Amniotic epithelial cell (primary cell): ENCODE measurements around the gene NCOA3.

ENCODE experiments used
- DNase-seq: peaks from one replicate; pipeline ENCODE4 v3.0.0-alpha.2; 2010; ENCODE audit warnings: low read depth

NCOA3 gene

DNA sequence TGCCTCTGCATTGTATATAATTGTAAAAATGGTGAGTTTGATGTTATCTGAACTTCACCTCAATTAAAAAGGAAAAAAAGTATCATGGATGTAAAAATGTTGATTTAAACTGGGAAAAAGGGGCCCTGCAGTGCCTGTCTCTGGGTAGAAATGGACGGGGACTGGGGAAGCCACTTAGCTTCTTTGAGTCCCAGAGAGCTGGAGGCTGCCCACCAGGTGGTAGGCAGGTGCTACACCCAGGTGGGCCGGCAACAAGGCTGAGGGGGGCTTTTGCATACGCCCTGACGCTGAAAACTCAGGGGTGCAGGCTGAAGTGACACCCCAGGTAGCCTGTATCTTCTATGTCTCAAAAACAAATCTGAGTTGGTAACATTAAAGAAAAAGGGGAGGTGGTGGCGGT, 165.4 kb downstream of the NCOA3 start:
- DNase-seq, result no peak

DNA sequence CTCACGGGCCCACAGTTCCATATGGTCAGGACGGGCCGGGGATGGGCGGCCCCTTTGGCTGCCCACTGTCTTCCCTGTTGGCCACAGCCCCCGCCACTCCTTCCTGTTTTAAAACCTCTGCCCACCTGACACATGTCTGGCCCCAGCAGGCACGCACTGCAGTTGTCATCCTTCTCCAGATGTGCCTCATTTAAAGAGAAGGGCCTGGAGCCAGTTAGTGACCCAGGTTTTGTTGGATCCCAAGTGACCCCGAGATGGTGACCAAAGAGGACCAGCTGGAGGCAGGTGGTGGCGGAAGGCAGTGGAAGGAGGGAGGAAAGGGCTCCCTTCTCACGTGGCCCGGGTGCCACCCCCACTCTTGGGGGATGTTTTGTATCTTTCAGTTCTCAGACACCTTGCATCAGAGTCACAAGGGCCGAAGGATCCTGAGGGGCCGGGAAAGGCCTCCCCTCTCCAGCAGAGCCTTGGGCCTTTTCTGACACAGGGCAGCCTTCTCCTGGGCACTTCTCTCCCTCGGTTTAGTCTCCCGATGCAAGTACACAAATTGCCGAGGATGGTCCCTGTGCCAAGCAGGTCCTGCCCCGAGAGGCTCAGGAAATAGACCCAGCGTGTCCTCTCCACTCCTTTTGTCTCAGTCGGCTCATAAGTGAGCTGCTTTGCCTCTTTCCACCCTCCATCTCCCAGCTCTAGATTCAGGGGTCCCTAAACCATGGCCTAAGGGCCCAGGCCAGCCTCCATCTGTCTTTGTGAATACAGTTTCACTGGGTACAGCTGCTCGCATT, 166.0 kb downstream of the NCOA3 start:
- DNase-seq, result no peak

DNA sequence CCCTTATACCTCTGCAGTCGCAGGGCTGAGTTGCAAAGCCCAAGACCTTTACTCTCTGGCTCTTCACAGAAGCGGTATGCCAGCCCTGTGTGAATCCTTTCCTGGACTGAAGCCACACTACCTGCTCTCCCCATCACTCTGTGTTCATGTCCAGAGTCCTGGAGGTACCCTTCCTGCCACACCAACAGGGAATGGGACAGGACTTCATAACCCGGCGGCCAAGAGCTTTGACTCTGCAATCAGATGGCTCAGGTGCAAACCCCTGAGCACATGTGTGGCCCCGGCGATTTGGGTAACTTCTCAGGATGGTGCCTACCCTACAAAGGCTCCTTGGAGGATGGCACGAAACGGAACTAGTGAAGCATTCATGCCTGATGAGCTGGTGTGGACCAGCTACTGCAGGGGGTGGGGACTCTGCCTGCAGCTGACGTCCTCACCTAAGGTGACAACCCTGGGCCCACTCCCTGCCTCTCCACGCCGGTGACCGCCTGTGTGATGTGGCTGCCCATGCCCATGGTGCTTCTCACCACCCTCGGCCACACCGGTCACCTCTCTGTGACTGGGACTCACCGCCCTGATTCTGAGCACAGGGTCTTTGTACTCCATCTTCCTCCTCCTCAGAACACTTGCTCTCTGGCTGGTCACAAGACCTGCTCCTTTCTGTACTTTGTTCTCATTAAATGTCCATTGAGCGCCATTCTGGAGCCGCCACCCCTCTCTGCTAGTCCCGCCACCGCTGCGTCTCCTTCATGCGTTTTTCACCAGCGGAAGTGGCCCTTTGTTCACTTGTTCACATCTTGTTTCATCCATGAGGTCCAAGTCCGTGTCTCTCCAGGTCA, 166.8 kb downstream of the NCOA3 start:
- no peak for DNase-seq

DNA sequence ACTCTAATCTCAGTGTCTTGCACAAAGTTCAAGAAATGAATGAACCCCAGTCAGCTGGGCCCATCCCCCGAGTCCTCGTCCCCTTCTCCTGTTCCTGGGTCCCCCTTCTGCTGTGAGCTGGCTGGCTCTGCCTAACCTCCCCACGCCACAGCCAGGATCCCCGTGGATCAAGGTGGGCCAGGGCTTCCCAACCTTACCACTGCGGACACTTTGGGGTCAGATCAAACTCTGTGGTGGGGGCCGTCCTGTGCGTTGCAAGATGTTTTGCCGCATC, 167.4 kb downstream of the NCOA3 start:
- no peak for DNase-seq

DNA sequence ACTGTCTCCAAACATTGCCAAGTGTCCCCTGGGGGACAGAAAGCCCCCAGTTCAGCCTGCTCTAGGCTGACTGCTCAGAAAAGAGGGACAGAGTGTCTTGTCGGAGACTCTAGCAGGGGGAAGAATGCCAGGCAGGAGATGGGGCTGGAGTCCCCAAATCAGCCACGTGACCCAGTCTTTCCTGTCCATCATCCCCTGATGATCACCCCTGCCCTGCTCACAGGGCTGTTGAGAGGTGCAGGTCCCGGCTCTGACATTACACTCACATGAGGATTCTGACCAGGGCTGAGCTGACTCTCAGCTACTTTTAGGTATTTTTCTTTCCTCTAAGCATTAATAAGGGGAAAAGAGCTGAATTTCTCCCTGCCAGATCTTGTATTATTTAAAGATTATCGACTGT, 167.8 kb downstream of the NCOA3 start:
- no peak for DNase-seq

DNA sequence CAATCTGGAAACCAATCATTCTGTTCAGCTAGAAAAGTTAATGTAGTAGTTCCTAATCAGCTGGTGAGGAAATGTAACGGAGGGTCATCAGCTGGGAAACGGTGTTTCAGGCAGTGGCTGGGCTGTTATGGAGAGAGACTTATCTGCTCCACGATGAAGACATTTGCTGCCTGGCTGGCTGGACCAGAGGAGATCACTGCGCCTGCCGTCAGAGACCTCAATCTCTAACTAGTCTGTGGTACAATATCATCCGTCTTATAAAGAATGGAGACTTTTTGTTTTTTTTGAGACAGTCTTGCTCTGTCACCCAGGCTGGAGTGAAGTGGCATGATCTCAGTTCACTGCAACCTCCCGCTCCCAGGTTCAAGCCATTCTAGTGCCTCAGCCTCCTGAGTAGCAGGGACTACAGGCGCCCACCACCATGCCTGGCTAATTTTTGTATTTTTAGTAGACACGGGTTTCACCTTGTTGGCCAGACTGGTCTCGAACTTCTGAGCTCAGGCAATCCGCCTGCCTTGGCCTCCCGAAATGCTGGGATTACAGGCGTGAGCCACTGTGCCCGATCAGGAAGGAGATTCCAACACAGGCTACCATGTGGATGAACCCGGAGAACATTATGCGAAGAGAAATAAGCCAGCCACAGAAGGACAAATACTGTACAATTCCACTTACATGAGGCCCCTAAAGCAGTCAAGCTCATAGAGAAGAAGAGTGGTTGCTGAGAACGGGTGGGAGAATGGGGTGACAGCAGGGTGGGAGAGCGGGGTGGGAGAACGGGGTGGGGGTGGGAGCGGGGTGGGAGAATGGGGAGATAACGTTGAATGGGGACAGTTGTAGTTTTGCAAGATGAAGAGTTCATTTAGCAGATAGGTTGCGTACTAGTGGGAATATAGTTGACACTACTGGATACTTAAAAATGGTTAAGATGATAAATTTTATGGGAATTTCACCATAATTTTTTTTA, 168.5 kb downstream of the NCOA3 start:
- DNase-seq, result no peak

DNA sequence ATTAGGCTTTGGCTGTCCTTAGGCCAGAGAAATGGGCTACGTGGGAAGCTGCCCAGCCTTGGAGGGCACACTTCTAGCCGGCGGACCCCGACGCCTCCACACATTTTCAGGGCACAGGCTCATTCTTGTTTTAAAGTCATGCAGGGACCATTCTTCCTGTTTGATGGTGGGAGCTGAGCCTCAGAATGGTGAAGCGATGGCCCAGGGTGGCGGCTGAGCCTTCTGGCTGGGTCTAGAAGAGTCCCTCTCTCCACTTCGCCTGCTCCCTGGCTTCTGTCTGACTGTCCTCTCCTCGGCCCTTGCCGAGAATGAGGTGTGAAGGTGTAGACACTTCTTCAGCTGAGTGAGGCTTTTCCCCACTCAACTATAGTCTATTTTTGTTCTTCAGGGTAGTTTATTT, 169.2 kb downstream of the NCOA3 start:
- no peak for DNase-seq

DNA sequence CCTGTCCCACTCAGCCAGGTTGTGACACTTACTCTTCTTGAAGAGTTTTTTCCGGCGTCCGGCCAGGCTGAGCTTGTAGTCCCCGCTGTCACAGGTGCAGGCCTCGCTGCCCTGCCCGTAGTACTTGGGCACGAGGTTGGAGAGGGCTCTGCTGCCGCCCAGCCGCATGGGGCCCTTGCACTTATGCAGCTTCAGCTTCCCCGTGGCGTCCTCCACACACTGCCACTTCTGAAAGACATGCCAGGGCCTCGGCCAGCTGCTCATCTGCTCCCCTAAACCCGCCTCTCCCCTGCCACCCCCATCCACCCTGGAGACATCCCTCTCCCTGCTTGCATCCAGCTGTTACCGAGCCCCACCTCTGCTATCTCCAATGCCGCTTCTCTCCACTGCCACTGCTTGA, 170.5 kb downstream of the NCOA3 start:
- no peak for DNase-seq

DNA sequence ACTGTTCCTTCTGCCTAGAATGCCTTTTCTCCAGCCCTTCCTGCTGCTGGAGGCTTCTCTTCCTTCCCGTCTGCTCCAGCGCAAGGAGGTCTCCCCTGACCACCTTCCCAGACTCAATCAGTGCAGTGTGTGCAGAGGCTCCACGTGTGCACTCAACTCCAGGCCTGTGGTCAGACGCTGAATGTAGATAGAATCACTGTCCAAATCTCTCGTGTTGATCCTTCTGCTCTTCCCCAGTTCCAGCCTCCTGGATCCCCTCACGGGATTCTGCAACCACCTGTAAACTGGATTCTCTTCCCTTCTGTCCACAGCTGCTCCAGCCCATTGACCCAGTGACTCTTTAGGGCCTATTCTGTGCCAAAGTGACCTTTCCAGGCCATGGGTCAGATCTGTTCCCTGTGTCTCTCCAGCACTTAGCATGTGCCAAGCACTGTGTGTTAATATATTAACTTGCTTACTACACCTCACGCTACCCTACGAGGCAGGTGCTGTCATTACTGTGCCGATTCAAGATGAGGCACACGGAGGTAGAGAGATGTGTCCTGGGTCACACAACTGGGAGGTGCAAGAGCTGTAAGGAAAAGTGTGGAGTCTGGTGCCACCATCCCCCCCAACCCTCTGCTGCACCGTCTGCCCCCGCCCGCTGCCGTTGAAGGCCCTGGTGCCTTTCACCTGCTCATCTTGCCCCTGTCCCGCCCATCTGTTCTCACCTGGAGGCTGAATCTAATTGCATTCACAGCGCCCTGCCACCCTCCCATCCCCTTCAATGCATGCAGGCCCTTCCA, 171.4 kb downstream of the NCOA3 start:
- DNase-seq, result no peak

DNA sequence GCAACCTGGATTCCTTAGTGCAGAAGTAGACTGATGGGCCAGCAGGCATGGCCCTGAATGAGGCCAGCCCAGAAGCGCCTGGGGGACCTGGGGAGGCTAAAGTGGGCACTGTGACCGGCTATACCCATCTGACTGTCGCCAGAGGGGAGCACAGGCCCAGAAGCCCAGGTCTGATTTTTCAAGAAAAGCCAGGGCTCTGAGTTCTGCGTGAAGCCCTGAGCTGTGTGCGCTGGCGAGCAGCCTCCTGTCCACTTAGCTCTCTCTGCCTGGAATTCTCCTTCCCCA, 171.9 kb downstream of the NCOA3 start:
- no peak for DNase-seq

DNA sequence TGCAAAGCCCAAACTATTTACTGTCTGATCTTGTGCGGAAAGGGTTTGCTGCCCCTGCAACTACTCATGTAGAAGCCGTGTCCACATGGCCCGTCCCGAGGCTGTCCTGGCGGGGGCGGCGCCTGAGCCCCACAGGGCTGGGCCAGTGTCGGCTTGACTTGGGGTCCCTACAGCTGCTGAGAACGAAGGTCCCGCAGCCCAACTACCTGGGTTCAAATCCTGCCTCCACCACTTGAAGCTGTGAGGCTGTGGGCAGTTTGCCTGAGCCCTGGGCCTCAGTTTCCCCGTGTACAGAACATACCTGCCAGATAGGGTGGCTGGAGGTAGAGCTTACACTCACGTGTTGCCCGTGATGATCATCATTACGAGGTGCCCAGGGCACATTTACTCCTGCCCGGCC, 172.5 kb downstream of the NCOA3 start:
- DNase-seq, result no peak

DNA sequence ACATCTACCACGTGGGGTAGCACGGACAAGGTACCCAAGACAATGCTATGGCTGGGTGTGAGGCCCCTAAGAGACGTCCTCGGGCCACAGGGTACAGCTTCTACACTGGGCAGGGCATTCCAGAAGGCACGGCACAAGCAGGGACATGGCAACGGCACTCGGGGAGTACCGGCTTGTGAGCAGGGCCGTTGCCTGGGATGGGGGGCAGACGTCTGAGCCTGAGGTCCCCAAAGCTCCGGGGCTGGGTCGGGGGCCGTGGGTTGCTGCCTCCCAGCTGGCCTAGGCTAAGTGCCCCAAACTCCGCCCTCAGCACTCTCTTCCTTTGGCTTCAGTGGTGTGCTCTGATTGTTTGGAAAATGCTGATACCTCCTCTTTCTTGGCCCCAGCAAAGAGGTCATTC, 173.0 kb downstream of the NCOA3 start:
- DNase-seq, result no peak

DNA sequence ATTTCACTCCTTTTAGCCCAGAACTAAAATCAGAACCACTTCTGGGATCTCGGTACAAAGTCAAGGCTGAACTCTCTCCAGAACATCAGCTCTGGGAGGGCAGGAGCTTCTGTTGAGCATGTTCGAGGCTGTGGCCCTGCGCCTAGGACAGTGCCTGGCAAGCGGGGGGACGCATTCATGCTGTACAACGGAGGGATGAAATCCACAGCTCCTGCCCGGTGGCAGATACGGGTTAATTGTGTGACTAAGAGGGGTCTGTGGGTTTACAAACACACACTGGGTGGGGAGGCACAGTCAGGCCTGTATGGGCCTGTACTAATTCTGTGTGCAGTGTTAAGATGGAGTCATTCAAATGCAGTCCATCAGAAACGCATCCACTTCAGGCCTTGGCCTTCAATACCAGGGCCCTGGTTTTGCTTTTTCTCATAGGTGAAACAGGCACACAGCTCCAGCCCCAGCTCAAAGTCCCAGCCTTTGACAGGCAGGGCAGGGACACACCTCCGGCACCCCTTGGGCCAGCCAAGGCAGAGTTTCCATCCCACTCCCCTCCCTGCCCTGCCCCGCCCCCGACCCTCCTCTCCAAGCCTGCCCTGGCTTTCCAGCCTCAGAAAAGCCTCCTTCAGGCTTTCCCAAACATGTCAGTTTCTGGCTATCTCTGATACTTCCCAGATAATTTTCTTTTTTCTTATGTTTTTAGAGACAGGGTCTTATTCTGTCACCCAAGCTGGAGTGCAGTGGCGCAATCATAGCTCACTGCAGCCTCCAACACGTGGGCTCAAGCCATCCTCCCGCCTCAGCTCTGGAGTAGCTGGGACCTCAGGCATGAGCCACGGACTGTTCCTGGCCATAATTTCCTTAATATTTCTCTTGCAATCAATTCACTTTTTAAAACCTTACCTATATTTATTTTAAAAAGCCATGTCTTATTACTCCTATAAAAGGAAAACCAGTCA, 173.8 kb downstream of the NCOA3 start:
- no peak for DNase-seq

DNA sequence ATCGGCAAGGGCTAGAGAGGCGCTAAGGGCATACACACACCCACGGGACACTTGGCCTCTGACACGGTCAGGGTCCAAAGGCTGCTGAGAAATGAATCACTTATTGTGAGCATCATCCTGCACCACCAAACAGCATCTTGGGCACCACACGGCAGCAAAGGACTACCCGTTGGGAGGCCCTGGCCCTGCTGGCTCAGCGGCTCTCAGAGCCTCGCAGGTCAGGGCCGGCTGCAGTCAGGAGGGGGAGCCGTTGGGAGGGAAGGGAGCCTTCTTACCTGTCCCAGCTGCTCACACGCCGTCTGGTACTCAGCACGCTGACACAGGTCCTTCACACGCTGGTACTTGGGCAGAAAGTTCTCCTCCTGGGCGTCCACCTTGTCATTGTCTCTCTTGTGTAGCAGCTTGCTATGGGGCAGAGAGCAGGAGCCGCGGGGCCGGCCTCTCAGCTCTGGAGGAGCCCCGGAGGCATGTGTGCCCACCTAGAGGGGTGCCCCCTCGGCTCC, 174.6 kb downstream of the NCOA3 start:
- DNase-seq, result no peak

DNA sequence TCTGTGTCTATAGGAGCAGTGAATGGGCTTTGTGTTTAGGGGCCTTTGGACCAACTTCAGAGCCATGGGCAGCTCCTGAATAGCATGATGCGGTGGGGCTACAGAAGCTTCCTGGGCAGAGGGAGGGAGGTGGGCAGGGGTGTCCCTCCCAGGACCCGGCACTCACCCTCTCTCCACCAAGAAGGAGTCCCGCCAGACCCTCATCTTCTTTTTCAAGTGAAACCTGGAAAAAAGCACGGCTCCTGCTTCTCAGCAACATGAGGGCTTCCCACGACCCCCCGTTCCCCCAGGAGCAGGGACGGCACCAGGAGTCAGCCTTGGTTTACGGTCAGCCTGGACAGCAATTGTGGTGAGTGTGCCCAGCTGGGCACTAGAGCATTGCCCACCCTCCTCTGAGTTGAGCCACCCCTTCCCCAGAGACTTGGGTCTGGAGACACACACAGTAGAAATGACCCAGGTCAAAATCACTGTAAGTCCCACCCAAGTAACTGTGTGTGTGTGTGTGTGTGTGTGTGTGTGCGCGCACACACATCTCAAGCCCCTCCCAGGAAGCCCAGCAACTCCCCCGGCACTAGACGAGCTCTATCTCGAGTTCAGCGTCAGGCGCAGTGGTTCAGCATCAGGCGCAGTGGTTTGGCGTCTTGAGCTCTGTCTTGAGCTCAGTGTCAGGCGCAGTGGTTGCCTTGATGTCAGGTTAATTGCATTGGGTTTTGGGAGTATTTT, 175.4 kb downstream of the NCOA3 start:
- no peak for DNase-seq

DNA sequence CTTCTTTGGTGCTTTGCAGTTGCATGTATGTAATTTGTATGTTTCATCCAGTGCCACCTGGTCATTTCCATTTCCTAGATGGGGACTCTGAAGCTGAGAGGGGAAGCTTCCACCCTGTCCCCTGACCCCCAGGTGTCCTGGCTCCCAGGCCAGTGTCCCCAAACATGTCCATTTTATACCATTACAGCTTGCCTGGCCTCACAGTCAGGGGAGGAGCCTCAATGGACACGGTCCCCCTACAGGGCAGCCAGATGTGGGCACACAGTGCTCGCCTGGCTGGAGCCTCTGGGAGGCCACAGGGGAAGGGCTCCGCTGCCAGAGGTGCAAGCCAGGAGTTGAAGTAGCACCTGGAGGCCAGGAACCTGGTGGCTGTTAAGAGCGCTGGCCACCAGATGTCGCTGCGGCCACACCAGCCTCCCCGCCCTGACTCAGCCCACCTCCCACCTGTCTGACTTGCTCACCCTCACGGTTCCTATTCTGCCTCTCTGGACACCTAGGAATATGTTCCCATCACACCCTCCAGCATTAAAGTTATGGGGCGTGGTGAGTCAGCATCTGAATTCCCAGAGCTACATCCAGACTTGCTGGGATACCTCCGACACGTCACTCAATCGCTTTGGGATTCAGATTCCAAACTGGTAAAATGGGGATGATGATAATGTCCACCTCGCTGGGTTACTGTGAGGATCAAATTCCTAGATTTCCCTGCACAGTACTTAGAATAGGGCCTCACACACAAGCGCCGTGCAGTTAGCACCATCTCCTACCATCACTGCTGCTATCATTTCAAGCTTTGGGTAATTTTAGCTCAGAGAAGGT, 176.2 kb downstream of the NCOA3 start:
- DNase-seq, result peak; percentile 34

DNA sequence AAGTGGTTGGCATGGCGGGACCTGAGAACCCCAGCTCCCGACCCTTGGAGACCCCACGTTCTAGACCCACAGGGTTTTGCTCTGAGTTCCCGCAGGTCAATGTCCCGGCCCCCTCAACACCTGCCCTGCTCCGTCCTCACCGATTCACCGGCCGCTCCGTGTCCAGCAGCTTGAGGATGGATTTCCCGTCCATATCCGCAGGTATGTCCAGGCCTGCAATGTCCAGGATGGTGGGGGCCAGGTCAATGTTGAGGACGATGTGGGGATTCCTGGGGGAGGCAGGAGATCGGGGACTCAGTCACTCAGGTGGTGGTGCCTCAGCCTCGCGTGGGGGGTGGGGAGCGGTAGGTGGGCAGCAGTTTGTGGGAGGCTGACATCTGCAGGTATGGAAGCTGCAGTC, 176.8 kb downstream of the NCOA3 start:
- no peak for DNase-seq

DNA sequence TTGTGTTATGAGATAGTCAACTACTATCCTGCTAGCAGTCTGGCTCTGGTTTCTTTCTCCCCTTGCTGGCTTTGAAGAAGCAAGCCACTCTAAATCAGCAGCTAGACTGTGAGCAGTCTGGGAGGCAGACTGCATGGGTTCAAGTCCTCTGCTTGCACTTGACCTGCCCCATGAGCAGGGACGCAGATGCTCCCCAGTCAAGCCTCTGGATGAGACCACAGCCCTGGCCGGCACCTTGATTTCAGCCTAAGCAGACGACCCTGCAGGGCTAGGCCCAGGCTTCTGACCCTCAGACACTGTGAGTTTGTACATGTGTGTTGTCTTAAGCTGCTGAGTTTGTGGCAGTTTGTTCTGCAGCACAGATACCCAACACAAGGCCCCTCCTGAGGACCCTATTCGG, 177.8 kb downstream of the NCOA3 start:
- DNase-seq, result no peak
